Stomach (tissue), 4 donors: ENCODE measurements around the gene PKIB.

Experiments
- EP300 ChIP-seq: sonication (generic); formaldehyde crosslinking; IDR thresholded peaks from one replicate; pipeline ENCODE4 v1.6.1; 2017; ENCODE audit warnings: antibody characterized with exemption
- POLR2AphosphoS5 ChIP-seq, 3 donors: sonication (generic); formaldehyde crosslinking; IDR thresholded peaks; one replicate each; pipeline ENCODE4 v1.6.1; 2016; ENCODE audit warnings: antibody characterized with exemption in 3 of 3
- TF ChIP-seq, protein P1 (sequence below), 7 experiments: fragments of 450-650 bp in 4 of 7; fragments of 200-600 bp in 3 of 7; sonication (generic) in 3 of 7; IDR thresholded peaks; one replicate each; pipeline ENCODE4 v1.5.1; 2016 to 2019; ENCODE audit warnings: antibody characterized with exemption in 7 of 7, control low read depth in 2 of 7, mild to moderate bottlenecking in 1 of 7

DNA sequence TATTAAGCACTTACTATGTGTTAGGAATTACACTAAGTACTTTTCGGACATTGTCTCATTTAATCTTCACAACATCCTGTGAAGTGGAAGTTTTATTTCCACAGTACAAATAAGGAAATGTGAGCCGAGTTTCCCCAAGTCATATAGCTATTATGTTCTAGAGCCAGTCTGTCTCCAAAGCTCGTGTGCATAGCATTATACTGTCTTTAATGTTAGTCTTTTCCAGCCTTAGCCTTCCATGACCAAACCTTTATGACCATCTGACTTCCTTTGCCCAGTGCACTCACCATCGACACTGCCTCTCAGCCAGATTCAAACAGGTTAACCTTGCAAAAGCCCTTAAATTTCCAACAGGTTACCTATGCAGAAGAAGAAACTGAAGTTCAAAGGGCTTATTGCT is 55.7 kb downstream of the PKIB start:
- no peak for TF ChIP-seq EP300
- TF ChIP-seq, protein P1, sequence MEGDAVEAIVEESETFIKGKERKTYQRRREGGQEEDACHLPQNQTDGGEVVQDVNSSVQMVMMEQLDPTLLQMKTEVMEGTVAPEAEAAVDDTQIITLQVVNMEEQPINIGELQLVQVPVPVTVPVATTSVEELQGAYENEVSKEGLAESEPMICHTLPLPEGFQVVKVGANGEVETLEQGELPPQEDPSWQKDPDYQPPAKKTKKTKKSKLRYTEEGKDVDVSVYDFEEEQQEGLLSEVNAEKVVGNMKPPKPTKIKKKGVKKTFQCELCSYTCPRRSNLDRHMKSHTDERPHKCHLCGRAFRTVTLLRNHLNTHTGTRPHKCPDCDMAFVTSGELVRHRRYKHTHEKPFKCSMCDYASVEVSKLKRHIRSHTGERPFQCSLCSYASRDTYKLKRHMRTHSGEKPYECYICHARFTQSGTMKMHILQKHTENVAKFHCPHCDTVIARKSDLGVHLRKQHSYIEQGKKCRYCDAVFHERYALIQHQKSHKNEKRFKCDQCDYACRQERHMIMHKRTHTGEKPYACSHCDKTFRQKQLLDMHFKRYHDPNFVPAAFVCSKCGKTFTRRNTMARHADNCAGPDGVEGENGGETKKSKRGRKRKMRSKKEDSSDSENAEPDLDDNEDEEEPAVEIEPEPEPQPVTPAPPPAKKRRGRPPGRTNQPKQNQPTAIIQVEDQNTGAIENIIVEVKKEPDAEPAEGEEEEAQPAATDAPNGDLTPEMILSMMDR (IDR thresholded peaks at IDR 0.05): no peak
- TF ChIP-seq POLR2AphosphoS5 (IDR thresholded peaks at IDR 0.05): no peak
